HG02884 (cell line): ENCODE results near the gene BNC2.

Experiments
- ATAC-seq: cut with Tn5 transposase; IDR thresholded peaks from one replicate; pipeline ENCODE4 v1.9.1; 2021; ENCODE audit warnings: mild to moderate bottlenecking, moderate library complexity; ENCODE audit not compliant: unreplicated experiment

BNC2 gene

GRCh38 chr9:16718952-16719351, 151.5 kb downstream of the BNC2 start:
- ATAC-seq = no peak

GRCh38 chr9:16718296-16718695, 152.2 kb downstream of the BNC2 start:
- ATAC-seq = no peak

GRCh38 chr9:16716601-16717000, 153.9 kb downstream of the BNC2 start:
- no peak for ATAC-seq

GRCh38 chr9:16715404-16715803, 155.1 kb downstream of the BNC2 start:
- ATAC-seq = no peak

- ATAC-seq = no peak
Measured at GRCh38 chr9:16712787-16713186, 157.7 kb downstream of the BNC2 start.

GRCh38 chr9:16710888-16711287, 159.6 kb downstream of the BNC2 start:
- no peak for ATAC-seq

GRCh38 chr9:16709924-16710323, 160.5 kb downstream of the BNC2 start:
- no peak for ATAC-seq

- ATAC-seq = no peak
Measured at GRCh38 chr9:16708656-16709435, 161.6 kb downstream of the BNC2 start.

GRCh38 chr9:16705111-16705604, 165.3 kb downstream of the BNC2 start:
- ATAC-seq = no peak

- no peak for ATAC-seq
Measured at GRCh38 chr9:16704116-16705110, 166.1 kb downstream of the BNC2 start.

GRCh38 chr9:16701347-16701746, 169.1 kb downstream of the BNC2 start:
- ATAC-seq = no peak

GRCh38 chr9:16693616-16694015, 176.9 kb downstream of the BNC2 start:
- no peak for ATAC-seq

GRCh38 chr9:16690628-16691027, 179.8 kb downstream of the BNC2 start:
- ATAC-seq = no peak

GRCh38 chr9:16690205-16690604, 180.3 kb downstream of the BNC2 start:
- no peak for ATAC-seq

GRCh38 chr9:16689351-16689938, 181.0 kb downstream of the BNC2 start:
- ATAC-seq = no peak

- ATAC-seq = no peak
Measured at GRCh38 chr9:16688814-16689213, 181.7 kb downstream of the BNC2 start.

GRCh38 chr9:16687678-16688369, 182.6 kb downstream of the BNC2 start:
- no peak for ATAC-seq

- ATAC-seq = no peak
Measured at GRCh38 chr9:16683326-16683725, 187.1 kb downstream of the BNC2 start.

- no peak for ATAC-seq
Measured at GRCh38 chr9:16682273-16682672, 188.2 kb downstream of the BNC2 start.

- no peak for ATAC-seq
Measured at GRCh38 chr9:16681652-16681987, 188.8 kb downstream of the BNC2 start.
